22Rv1 (cell line): ENCODE measurements around the gene IQCC.

Experiments used
- CTCF ChIP-seq: fragments of 450-650 bp; IDR thresholded peaks from 2 replicates; pipeline ENCODE4 v1.5.1; 2017; ENCODE audit warnings: mild to moderate bottlenecking
- ZFX ChIP-seq: fragments of 450-650 bp; IDR thresholded peaks from 2 replicates; pipeline ENCODE4 v1.6.1; 2017; ENCODE audit warnings: antibody characterized with exemption, borderline replicate concordance

GRCh38 chr1:32247983-32248889 is 42.8 kb downstream of the IQCC start:
- peak; percentile 94 for TF ChIP-seq CTCF
- TF ChIP-seq ZFX = no peak
